ENCODE results near the gene C2CD5. TPM values are rescaled to one million over a fixed set of nuclear protein-coding genes. Genes with fewer than 3 reads are reported as not detected.

Gene C2CD5
- total RNA-seq, 1 experiment from 2014 or later: 35.4 TPM

- Mint-ChIP-seq H3K4me3 (no peak overlapping the region), H3K27ac (no peak overlapping the region; a peak in 2 of 7 replicates), H3K4me1 (peaks cover 8% of the 10 kb centered on the region in 2 experiments; a peak in 3 of 4 replicates), H3K9me3 (no peaks in the 10 kb centered on the region; a peak in 1 of 5 replicates), H3K27me3 (ENCODE audit: low read depth) (no peaks in the 10 kb centered on the region), H3K36me3 (ENCODE audit: insufficient read depth in 1 of 3, low read depth in 3 of 3) (peaks cover 29 to 30% (median 30%) of the 10 kb centered on the region in 3 experiments)
- Histone ChIP-seq H3K23ac (ENCODE audit: insufficient read length, low read depth, low read length) (no peak overlapping the region), H2AK5ac (ENCODE audit: insufficient read length, low read length) (no peak overlapping the region), H3K14ac (ENCODE audit: insufficient read depth, low read length) (no peak overlapping the region), H3K56ac (ENCODE audit: insufficient read length, low read depth, low read length) (no peak overlapping the region), H3K79me2 (ENCODE audit: insufficient read depth, low read length) (no peaks in the 10 kb centered on the region), H2BK120ac (ENCODE audit: low read depth, low read length, poor library complexity, severe bottlenecking) (no peak overlapping the region), H4K5ac (ENCODE audit: insufficient read length, low read depth, low read length) (no peak overlapping the region), H3K4me2 (ENCODE audit: insufficient read depth, insufficient read length, low read length) (no peak overlapping the region), H3K9me3 (ENCODE audit: control insufficient read depth, low read depth, low read length) (no peaks in the 10 kb centered on the region), H3K18ac (ENCODE audit: insufficient read length, low read depth, low read length) (no peak overlapping the region), H2BK5ac (ENCODE audit: insufficient read length, low read length) (no peak overlapping the region), H2BK20ac (ENCODE audit: low read depth, low read length, poor library complexity, severe bottlenecking) (no peak overlapping the region), H4K8ac (replicated peaks; ENCODE audit: insufficient read length, low read depth, low read length) (no peak overlapping the region), H3K4ac (ENCODE audit: low read depth, low read length) (no peak overlapping the region), H3T11ph (ENCODE audit: low read length) (no peak overlapping the region), H2BK12ac (ENCODE audit: insufficient read length, low read depth, low read length) (no peak overlapping the region), H2BK15ac (ENCODE audit: low read depth, low read length) (no peak overlapping the region), H4K91ac (ENCODE audit: insufficient read length, low read depth, low read length) (no peak overlapping the region), H3K23me2 (ENCODE audit: insufficient read length, low read depth, low read length, poor library complexity, severe bottlenecking) (no peaks in the 10 kb centered on the region), H3K79me1 (ENCODE audit: insufficient read depth, low read depth, low read length, poor library complexity, severe bottlenecking) (no peaks in the 10 kb centered on the region), H3K4me1 (ENCODE audit: insufficient read depth, low read length) (no peaks in the 10 kb centered on the region; the same call in 1 of the 2 replicates), H2AFZ (ENCODE audit: low read length) (no peak overlapping the region), H3K27ac (ENCODE audit: insufficient read length, low read depth, low read length) (no peak overlapping the region), H3K9ac (ENCODE audit: extremely low read depth, insufficient read length, low read length) (no peak overlapping the region), H3K27me3 (ENCODE audit: insufficient read depth, low read length) (no peaks in the 10 kb centered on the region), H4K20me1 (ENCODE audit: control insufficient read depth, insufficient read depth, insufficient read length) (no peaks in the 10 kb centered on the region)
- TF ChIP-seq CTCF (conservative IDR thresholded peaks at IDR 0.05): no peak
- no CpG with 5 or more reads among the region's 4 CpGs for WGBS (ENCODE audit: extremely low coverage, insufficient read length, low lambda C conversion rate)
- DNase-seq: no peak
These were observed 11.2 kb downstream of the C2CD5 start for GRCh38 chr12:22533155-22533554.
